HT1080 (cell line): ENCODE results near the gene RMDN3. TPM values are rescaled to one million over a fixed set of nuclear protein-coding genes. Genes with fewer than 3 reads are reported as not detected.
A peak's percentile ranks its signal among the peaks of the same experiment; 100 is the strongest.

Source experiments
- DNase-seq: peaks from one replicate; pipeline ENCODE4 v3.0.0-alpha.2; 2015; ENCODE audit warnings: low read depth
- total RNA-seq: library from RNA; depleted of rRNA; stranded (reverse); fragments of >200 nt; shearing (Covaris generic); gene quantifications from 2 replicates; pipeline ENCODE4 v1.2.3, GENCODE V29; 2014

Gene RMDN3
- total RNA-seq, 1 experiment from 2014 or later, result 26.9 TPM

- DNase-seq, result no peak
Measured at GRCh38 chr15:40773496-40773895, 18.4 kb upstream of the RMDN3 start.

DNA sequence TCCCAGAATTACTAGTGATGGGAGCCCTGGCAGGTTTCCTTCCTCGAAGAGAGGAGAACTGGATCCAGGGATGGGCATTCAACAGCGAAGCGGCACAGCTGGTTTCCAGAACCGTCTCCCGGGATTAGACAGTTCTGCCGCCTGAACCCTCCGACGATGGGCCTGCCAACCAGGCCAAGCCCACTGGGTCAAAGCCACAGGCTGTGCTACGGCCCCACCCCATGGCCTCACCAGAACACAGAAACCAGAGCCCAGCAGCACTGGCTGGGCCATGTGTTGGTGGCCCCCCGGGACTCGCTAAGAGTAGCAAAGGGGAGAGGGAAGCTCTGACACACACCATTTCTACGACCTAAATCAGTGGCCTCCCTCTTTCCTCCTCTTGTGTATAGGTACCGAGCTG lies 17.0 kb upstream of the RMDN3 start:
- no peak for DNase-seq

GRCh38 chr15:40771242-40771641 lies 16.2 kb upstream of the RMDN3 start:
- DNase-seq, result no peak

- DNase-seq, result no peak
Measured at GRCh38 chr15:40770147-40770721, 15.2 kb upstream of the RMDN3 start.

- DNase-seq, result peak; percentile 85
Measured at GRCh38 chr15:40769274-40770146, 14.5 kb upstream of the RMDN3 start, which contains the start of gene C15orf62. C15orf62 (plus strand) TSS chr15:40769980; CDS start chr15:40770496, 516 bp downstream.

DNA sequence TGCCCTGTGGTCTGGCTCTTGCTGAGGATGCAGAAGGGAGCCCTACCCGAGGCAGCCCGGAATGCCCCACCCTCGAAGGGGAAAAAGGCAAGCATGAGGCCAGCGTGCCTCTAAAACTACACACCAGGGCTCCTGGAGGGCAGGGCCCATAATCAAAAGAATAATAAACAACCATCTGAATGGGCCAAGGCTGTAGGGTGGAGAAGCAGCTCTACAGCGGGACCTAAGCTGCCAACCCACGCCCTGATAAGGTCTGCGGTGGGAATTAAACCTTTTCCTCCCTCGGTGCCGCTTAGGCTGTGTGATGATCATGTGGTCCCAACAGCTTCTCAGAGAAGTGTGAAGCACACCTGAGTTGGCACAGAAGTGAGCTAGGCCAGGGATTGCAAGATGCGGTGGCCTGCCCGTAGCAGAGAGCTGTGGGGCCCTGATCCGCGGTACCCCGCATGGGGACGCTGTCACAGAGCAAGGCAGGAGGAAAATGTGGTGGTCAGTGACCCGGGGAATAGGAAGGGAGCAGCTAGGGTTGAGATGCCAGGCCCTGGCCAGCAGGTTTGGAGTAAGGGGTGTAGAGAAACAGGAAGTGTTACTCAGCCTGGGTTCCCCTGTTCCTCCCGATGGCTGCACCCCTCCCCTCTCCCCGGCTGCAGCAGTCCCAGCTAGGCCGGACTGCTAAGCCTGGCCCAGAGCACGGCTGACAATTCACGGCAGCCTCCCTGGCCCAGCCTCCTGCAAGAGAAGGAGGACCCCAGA lies 13.6 kb upstream of the RMDN3 start:
- no peak for DNase-seq

DNA sequence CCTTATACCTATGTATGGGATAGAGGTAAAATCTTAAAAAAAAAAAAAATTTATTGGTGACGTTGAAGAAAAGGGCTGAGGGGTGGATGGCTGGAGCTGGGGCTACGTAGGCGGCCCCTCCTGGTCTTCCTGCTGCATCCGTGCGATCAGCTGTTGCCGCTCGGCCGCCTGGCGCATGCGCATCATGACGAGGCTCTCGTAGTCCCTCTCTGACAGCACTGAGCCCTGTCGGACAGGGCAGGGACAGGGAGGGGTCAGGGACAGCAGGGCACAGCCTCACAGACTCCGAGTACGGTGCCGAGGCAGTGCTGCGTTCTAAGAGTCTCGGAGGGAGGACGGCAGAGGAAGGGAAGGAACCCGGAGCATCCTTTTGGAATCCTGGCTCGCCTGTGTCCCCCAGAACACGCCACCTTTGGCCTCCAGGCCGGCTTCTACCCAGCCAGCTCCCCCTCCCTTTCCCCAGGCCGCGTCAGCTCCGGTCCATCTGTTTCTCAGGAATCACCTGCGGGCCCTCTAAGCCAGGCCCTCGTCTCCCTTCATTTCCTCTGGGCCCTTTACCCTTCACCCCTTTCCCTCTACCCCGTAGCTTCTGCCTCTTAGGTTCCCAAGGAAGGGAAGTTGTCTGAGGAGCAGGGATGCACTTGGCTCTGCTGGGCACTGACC lies 12.9 kb upstream of the RMDN3 start:
- no peak for DNase-seq

DNA sequence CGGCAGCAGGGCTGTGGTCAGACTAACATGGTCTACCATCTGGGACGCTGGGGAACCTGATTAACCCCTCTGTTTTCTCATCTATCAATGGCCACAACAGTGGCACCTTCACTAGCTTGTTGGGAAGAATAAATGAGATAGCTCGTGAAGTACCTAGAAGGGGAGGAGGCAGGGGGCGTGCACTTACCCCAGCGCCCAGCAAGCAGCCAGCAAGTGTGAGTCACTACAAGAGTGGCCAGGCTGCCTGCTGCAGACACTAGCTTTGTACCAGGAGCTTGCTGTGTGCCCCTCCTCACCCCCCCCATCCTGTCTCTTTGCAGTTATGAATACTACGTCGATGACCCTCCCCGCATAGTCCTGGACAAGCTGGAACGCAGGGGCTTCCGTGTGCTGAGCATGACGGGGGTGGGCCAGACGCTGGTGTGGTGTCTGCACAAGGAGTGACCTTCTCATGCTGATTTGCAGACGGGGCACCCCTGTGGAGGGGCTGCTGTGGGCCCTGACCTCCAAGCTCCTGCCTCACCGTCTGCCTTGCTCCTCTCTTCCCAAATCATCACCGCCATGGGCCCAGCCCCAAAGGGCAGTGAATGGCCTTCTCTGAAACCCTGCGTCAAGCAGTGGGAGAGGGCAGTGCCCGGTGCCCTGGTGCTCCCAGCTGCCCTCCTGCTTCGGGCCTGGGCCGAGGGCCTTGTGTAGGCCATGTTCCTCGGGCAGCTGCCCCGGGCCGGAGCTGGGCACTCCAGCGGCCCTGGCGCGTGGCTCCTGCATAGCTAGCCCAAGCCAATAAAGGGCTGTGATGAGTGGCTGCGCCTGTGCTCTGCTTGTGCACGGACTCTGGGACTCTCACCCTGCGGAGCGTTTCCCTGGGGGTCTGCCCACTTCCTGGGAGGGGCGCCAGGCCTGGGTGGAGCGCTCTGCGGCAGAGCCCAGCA lies 12.1 kb upstream of the RMDN3 start:
- DNase-seq, result peak; percentile 78

DNA sequence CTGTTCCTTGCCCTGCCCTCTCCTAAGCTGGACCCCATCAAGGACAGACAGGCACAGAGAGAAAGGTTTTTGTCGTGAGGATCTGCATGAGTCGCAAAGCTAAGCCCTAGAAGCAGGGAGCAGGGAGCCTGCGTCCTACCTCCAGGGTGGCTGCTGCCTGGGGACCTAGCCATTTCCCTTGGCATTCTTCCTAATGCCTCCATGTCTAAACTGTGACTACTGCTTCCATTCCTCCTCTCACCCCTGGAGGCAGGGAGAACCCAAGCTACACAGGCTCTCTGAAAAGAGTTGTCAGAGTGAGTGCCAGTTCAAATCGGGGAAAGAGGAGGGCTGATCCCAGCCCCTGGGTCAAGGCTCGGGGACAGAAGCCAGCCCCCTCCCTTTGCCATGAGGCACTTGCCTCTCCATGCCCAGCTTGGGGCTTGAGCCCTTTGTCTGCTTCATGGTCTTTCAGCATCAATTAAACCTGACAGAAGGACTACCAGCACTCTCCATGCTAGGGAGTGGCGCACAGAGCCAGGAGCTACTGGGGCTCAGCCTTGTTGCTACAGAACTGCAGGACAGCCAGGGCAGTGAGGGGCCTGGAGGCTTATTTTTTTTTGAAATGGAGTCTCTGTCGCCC lies 11.3 kb upstream of the RMDN3 start:
- DNase-seq, result no peak

DNA sequence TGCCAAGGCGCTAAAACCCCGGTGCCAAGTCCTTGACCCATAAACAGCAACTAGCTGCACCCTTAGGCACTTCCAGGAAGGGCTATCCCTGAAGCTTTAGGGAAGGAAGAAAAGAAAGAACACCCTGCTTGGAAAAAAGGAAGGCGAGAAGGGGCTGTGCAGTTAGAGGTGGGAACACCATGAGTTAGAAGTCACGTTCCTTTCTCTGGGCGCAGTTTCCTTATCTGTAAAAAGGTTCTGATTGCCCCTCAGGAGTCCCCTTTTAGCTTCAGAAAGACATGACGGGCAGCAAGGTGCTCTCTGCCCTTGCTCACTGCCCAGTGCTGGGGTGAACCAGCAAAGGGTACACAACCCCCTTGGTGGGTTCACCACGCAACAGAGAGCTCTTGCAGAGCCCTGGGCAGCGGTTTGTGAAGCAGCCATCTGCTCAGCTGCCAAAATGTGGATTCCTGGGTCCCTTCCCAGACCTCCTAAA lies 9.6 kb upstream of the RMDN3 start:
- DNase-seq, result no peak

- DNase-seq, result no peak
Measured at GRCh38 chr15:40763801-40764628, 9.0 kb upstream of the RMDN3 start, which contains the start of gene GCHFR. GCHFR (plus strand) TSS chr15:40764068; CDS start chr15:40764181, 113 bp downstream.

DNA sequence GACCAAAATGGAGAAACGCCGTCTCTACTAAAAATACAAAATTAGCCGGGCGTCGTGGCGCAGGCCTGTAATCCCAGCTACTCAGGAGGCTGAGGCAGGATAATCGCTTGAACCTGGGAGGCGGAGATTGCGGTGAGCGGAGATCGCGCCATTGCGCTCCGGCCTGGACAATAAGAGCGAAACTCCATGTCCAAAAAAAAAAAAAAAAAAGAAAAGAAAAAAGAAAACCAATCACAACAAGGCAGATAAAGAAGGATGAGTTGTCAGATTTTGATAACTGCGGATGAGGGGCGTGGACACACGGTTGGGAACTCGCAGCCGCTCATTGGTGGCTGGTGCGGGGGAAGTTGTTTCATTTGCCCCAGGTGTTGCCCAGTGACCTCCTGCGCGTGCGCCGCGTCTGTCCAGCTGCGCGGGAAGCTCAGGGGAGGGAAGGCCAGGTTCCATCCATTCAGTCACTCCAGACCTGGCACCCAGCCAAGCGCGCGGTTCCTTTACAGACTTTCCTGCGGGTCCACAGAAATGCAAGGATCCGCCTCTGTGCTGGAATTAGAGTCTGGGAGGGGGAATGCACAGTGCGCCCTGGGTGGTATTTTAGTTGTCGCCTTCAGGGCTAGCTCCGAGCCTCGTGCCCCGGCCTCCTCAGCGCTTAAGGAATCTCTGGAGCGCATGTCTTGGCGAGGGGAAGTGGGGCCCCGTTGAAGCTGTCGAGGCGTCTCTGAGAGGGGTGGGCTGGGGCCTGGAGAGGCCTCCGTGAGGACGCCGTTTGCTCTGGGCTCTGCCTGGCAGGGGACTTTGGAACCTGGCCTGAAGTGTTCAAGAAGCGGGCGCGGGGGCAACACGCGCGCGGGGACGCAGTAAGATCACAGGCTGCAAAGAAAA lies 8.1 kb upstream of the RMDN3 start:
- DNase-seq, result no peak

DNA sequence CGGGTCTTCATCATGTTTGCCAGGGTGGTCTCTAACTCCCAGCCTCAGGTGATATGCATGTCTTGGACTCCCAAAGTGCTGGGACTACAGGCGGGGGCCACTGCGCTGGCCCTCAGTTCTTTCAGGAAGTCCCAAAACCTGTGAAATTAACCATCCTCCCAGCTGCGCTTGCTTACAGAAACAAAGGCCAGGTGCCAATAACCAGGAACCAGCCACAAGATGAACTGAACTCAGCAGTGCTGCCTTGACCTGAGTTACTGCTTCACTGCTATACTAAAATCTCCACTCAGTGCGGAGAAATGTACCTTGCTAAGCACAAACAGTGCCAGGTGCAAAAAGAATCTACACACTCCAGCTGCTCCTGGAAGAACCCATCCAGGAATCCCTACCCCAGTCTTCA lies 4.9 kb upstream of the RMDN3 start:
- no peak for DNase-seq

DNA sequence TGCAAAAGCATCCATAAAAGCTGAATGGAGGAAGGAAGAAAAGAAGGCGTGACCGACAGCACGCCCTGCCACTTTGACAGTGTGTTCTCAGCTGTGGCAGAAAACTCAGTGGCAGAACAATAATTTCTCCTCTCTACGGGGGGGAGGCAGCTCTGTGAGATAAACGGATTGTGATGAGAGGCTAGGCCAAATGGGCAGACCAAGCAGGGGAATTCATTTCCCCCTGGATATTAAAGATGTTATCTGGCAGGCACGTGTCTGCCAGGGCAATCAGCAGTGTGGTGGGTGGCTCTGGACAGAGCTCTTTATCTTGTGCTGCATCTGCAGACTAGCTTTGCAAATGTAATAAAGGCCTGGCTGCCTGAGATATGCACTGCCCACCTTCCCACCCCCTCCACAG lies 1.9 kb upstream of the RMDN3 start:
- DNase-seq, result no peak

DNA sequence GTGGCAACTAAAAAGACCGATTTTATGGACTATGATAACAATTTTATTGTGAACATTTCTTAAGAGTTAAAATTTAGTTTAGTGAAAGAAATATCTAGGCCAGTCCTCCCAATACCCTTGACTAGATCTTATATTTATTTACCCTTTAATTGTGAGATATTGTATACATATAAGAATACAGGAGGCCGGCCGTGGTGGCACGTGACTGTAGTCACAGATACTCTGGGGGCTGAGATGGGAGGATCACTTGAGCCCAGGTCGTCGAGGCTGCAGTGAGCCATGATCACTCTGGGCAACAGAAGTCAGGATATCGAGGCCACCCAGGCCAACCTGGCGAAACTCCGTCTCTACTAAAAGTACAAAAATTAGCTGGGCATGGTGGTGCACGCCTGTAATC lies 756 bp upstream of the RMDN3 start:
- DNase-seq, result no peak

DNA sequence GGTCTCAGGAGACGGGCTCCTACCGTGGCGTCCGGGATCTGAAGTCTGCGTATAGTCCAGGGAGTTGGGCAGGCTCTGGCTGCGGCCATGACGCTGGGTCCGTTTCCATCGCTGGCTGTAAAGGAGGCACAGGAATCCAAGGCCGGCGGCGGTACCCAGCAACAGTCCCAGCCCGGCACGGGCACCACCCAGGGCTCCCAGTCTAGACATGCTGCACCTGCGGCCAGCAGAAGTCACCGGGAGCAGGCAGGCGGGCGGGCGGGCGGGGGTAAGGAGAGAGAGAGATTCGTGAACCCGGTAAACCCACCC lies 526 bp downstream of the RMDN3 start:
- DNase-seq, result no peak

DNA sequence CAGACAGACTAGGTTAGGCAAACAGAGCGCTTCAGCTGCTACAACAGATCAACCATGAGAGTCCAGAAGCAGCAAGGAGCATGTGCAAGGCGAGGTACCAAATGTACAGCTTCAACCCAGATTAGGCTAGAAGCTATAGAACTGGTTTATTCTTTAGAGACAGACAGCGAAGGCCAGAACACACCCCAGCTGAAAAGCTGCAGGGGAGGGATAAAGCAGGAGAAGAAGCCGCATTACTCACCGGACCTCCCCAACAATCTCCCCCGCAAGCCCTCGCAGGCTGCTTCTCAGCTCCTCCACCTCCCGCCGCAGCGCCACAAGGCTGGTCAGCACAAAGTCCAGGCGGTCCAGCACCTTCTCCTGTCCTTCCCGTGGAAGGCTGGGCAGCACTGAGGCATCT lies 3.3 kb downstream of the RMDN3 start:
- DNase-seq, result no peak

DNA sequence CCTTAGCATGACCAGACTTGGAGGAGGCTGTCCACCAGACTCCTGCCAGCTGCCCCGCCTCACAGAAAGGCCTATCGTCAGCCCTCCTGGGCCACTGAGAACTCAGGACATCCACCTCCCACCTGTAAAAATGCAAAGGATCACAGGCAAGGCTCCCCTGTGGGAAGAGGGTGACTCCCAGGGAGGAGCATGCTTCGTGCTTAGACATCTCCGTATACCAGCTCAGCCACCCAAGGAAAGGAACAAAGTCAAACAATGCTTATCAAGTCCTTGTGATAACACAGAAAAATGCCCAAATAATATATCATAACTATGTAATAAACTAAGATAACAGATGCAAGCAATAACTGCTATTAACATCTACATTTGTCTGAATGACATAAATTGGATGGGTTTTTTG lies 4.2 kb downstream of the RMDN3 start:
- no peak for DNase-seq
